Femur (tissue), 1 donor: ENCODE data around the gene ZFP3.
"Not testable (repeated sequence)": the region's sequence is repeated elsewhere in the genome, so short reads cannot be mapped to it uniquely, and the experiment has no call there.

ENCODE experiments used
- DNase-seq: peaks from one replicate; pipeline ENCODE4 v3.0.0-alpha.2; 2017

The ZFP3 gene

DNA sequence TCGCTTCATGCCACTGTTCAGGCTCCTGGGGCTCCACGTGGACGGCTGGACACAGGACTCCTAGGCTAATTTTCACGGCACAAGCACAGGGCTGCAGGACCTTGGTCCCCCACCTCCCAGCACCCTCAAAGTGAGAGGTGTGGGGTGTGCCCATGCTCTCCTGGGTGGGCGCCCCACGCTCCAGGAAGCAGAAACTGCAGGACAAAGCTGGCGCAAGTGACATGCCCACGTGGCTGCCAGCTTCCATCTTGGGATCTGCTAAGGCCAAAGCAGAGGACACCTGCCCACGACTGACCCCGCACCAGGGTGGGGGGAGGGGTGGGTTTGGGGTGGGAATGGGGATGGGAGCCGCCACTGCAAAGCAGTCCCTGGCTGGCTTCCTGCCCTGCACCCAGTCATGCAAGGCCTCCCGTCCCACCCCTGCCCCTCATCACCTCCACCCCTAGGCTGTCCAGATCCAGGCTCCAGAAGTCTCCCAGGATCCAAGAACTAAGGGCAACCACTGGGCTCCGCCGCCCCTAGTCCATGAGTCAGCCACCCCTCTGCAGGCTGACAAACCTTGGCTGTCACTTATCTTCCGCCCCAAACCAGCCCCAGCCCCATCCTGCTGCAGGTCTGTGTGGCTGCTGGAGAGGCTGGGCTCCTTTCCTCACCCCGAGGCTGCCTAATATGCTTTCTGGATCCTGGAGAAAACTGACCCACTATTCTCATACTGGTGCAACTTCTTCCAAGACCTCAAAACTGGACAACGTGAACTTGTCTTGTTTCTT, 48.6 kb downstream of the ZFP3 start:
- no peak for DNase-seq

DNA sequence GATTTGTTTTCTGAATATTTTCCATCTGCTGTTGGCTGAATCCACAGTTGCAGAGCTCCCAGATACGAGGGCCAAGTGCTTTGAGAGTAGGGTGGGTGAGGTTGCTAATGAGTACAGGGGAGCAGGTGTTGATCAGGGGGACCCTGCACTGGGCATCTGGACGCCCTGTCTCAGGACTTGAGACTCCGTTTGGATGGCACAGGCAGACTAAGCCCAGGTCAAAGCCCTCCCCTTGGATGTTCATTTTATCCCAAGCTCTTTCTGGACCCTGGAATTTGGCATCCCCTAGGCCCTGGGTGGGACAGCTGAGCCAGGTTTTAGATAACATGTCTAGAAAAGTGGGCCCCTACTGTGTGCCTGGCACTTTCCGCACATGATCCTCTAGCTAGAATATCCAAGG, 49.6 kb downstream of the ZFP3 start:
- DNase-seq = no peak

DNA sequence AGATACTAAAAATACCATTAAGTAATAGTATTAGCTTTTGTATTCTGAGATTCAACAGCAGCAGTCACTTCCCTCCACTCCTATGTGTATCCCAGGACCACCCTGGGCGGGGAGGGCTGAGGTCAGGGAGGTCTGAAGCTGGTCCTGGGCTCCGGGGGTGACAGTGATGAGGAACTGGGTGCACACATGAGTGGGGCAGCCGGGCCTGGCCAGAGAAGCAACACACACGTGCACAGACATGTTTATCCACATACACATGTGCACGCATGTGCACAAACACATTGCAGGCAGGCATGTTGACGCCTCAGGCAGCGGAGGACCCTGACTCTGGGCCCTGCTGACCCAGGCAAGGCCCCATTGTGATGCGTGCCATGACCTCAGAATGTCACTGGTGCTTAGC, 50.1 kb downstream of the ZFP3 start:
- not testable (repeated sequence) for DNase-seq

DNA sequence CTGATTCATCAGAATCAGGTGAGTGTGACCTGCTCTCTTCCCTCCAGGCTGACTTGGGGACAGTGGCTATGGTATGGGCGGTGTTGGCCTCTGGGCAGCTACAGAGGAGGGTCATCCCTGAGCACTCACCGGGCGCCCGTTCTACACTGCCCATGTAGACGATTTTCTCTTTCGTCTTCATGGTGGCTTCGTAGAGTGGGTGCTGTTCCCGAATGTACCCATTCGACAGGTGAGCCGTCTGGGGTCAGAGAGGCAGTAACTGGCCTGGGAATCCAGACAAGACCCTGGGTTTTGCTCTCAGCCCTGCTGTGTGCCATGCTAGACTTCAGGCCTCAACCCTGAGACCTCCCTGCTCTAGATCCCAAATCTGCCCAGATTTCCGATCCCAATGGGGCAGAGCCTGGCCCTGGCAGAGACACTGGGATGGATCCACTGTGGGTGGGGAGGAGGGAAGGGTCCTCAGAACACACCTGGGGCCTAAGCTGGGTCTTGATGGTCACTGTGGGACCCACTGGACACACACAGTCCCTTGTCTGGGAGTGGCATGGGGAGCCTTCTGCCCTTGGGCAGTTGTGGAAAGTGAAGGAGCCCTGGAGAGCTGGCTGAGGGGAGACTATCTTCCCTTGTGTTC, 50.8 kb downstream of the ZFP3 start:
- no peak for DNase-seq

DNA sequence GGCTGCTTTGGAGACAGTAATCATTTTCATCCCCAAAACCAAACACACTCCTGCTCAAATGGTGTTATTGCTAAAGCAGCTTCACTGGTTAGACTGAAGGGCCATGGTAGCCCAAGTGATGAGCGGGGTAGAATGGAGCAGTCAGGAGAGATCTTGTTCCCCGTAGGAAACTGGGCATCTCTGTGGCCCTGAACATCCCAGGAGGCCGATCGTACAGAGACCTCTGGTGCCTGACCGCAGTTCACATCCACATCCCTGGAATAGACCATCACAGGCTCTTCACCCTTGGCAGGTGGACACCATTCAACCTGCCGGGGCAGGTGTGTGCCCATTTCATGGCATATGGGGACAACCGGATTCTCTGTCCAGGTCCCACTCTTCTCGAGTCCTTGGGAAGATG, 51.5 kb downstream of the ZFP3 start:
- not testable (repeated sequence) for DNase-seq

DNA sequence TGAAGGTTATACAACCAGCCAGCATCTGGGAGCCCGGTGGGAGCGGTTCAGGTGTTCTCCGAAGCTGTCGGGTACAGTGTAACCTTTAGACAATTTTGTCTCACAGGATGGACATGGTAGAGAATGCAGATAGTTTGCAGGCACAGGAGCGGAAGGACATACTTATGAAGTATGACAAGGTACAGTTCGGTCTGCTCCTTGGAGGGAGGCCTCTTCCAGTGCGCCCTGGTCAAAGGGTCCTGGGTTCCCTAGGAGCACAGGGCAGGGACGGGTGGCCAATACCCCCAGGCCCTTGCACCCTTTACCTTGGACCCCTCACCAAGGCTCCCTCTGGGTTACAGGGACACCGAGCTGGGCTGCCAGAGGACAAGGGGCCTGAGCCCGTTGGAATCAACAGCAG, 52.0 kb downstream of the ZFP3 start:
- DNase-seq = not testable (repeated sequence)

DNA sequence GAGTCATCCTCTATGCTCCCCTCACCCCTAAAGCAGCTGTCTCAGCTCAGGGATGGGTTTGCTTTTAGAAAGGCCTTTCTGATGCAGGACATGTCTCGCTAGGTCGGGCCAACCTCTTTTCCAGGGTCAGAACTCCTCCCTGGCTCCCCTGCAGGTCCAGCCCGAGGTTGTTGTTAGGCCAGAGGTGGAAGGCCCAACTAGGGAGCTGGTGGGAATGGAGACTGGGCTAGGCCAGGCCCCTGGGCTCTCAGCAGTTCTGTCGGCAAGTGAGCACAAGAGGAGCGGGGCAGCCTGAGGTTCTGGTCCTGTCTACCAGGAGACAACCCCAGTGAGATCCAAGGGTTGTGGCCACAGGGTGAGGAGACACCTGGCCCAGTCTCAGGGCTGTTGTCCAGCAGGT, 52.4 kb downstream of the ZFP3 start:
- not testable (repeated sequence) for DNase-seq

DNA sequence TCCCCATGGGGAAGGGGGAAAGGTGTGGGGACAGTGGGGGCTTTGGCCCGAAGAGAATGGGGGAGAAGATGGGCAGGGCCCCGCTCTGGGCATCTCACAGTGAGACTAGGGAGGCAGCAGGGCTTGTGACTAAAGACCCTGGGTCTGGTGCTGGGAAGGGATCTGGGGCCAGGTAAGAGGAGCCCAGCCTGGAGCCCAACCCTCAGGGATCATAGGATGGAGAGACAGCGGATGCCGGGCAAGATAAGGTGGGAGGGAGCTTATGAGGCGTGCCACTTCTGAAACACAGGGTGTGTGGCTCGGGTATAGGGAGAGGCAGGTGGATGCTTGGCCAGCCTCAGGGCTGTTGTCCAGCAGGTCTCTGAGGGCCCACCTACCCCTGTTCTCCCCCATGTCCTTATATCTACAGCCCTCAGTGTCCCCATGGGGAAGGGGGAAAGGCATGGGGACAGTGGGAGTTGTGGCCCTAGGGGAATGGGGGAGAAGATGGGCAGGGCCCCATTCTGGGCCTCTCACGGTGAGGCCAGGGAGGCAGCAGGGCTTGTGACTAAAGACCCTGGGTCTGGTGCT, 53.0 kb downstream of the ZFP3 start:
- DNase-seq = no peak

DNA sequence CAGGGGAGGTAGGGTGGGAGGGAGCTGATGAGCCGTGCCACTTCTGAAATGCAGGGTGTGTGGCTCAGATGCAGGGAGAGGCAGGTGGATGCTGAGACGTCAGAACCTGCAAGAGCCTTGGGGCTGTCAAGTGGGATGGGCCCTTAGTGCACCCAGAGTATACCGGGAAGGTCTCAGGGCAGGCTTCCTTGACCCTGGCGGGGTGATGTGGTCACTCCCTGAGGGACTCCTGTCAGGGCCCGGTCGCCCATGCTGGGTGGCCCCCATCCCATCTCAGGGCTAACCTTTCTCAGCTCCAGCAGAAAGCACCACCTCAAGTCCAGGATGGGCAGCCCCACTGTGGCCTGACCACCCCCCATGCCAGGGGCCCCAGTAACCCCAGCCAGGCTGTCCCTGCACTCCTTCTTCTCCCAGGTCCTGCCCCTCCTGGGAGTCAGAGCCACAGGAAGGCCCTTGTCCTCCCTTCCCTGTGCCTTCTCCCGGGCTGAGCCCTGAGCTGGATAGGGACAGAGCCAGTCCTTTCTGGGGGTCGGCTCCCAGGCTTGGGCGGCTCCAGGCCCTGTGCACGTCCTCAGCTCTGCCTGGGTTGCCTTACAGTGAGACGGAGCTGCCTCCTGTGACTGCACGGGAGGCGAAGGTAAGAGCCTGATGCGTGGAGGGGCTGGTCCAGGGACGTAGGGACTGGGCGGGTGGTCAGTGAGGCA, 53.7 kb downstream of the ZFP3 start:
- DNase-seq = not testable (repeated sequence)

DNA sequence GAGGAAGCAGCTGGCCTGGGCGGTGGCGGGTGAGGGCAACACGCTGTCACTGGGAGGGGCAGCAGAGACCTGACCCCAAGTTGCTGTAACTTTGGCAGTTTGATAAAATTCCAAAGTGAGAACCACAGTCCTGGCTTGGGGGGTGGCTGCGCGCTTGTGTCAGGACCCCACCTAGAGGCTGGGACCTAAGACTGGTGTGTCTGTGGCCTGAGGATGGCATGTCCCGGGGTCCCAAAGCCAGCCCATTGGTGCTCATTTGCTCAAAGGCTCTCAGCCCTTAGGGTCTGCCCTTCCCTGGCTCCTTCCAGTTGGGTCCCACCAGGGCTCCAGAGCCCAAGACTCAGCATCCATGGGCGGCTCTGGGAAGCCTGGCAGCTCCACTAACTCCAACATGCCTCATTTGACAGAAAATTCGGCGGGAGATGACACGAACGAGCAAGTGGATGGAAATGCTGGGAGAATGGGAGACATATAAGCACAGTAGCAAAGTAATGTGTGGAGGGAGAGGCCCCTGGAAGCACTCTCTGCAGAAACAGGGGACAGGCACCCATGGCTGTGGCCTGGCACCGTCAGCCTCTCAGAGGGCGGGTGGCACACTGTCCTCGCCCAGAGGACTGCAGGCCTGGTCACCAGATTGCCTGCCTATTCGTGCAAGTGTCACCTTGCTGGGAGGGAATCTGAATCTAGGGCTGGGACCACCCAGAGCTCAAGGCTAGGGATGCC, 54.4 kb downstream of the ZFP3 start:
- not testable (repeated sequence) for DNase-seq

DNA sequence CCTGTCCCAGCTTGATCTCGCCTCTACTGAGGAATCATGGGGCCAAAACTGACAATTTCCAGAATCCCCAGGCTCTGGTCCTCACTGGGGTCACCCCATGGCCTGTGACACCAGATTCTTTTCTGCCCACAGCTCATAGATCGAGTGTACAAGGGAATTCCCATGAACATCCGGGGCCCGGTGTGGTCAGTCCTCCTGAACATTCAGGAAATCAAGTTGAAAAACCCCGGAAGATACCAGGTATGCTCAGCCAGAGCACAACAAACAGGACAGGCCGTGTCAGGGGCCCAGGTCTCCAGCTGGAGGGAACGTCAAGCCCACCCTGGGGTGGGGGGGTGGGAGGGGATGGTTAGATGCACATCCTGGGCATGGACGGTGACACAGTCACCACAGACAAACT, 55.0 kb downstream of the ZFP3 start:
- DNase-seq = no peak

DNA sequence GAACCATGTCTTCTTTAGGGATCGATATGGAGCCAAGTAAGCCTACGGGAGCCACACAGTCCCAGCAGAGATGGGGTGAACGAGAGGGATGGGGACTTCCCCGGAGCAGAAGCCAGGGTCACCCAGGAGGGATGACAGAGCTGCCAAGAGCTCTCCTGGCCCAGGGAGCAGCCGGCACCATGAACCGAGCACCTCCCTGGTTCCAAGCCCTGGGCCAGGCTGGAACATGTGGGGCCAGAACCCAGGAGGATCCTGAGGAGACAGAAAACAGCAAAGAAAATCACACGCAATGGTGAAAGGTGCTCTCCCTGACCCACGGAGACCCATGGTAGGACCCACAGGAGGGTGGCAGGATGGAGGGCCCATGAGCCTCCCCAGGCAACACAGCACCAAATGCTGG, 55.7 kb downstream of the ZFP3 start:
- not testable (repeated sequence) for DNase-seq

DNA sequence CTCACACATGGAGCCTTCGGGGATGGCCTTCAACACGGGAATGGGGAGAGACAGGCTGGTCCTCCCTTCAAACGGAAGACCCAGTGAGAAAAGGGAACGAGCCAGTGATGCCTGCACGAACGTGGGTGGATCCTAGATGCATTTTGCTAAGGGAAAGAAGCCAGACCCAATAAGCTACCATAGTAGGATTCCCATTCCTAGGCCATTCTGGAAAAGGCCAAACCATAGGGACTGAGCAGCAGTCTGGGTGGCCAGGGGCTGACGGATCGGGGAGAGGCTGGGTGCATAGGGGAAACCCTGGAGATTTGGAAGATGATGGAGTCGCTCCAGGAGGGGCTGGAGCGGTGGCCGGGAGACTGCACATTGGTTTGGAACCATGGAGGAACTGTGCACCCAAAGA, 56.3 kb downstream of the ZFP3 start:
- not testable (repeated sequence) for DNase-seq

DNA sequence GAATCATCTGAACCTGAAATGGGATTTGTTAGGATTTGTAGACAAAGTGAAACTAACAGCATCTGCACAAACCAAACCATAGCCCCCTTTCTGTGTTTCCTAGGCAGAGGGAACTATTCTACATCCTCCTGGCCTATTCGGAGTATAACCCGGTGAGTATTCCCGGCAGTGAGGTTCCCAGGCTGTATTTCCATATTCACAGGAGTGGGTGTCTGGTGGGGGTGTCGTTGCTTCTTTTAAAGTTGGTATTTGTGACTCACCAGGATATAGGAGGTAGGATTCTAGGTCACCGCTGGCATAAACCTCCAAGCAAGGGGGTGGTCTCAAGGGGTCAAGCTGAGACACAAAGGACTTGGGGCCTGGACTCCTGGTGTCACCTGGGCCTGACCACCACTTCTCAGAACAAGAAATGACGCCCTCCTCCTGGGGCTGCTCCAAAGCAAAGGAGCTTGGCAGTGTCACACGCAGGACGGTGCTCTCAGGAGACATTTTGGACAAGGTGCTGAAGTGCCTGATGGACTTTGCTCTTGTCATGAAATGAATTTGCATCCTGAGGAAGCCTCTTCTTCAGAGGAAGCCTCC, 57.0 kb downstream of the ZFP3 start:
- not testable (repeated sequence) for DNase-seq

DNA sequence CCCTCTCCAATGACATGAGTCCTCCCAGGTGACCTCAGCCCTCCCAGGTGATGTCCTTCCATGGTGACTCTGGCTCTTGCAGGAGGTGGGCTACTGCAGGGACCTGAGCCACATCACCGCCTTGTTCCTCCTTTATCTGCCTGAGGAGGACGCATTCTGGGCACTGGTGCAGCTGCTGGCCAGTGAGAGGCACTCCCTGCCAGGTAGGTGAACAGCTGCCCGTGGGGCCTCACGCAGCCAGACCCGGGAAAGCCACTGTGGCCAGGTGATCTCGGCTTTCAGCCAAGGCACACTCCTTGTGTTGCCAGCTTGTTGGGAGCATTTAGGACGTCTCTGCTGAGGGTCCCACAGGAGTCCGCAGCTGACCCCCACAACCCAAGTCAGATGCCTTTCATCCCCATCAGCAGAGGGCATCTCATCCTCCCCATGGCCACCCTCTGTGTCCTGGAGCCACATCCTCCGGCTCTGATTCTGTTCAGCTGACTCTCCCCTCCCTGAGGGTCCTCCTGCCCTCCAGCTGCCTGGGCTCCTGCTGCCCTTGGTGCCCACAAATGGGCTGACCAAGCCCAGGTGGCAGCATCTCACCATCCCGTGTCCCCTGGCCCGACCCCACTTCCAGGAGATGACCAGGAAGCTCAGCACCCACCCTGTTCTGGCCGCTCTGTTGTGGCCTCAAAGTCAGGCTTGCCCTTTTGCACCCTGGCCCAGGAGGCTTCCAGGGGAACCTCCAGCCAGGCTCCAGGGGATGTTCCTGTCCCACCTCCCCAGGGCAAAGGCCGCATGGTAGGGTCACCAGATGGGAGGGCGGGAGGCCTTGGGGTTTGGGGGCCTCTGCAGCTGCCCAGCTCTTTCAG, 57.7 kb downstream of the ZFP3 start:
- no peak for DNase-seq

DNA sequence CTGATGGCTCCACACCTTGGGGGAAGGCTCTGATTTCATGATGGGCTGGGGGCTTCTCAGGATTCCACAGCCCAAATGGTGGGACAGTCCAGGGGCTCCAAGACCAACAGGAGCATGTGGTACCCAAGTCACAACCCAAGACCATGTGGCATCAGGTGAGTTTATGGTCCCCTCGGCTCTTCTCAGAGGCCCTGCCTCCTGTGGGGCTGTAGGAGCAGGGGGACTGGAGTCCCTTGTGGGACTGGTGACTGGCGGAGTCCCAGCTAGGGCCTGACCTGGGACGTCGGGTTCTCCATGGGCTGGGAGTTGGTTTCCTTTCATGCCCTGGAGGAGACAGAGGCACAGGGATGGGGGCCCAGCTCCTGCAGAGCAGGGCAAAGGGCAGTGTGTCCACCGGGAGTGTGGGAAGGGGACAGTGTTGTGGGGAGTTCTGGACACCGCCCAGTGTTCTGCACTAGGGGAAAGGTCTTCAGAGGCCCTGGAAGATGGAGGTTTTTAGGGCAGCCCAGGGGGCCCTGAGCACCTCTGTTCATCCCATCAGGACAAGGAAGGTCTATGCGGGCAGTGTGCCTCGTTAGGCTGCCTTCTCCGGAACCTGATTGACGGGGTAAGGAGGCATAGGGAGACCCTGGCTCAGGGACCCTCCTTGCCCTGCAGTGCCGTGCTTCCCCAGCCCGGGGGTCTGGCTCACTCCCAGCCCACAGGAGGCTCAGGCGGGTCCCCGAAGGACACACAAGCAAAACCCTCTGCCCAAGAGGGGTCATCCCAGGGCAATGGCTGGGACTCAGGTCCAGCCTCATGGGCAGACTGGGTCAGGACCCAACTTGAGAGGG, 58.5 kb downstream of the ZFP3 start:
- DNase-seq = not testable (repeated sequence)

DNA sequence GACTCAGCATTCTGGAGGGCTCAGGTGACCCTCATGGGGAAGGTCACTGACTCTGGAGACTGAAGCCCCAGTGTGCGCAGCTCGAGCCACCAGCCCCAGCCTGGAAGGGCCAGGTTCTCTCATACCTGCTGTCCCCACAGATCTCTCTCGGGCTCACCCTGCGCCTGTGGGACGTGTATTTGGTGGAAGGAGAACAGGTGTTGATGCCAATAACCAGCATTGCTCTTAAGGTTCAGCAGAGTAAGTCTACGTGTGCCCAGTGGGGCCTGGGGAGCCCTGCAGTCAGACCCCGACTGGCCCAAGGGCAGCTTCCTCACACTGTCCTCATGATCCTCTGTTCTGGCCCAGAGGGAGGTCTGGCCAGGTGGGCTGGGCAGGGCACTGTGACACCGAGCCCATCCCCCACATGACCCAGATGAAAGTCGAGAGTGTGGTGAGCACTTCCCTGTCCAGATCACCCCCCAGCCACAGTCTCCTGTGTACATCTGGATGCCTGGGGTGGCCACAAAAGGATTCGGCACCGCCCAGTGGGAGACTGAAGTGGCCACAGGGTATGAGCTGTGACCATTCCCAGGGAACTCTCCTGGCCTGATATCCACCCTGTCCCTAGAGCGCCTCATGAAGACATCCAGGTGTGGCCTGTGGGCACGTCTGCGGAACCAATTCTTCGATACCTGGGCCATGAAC, 59.4 kb downstream of the ZFP3 start:
- DNase-seq = not testable (repeated sequence)

DNA sequence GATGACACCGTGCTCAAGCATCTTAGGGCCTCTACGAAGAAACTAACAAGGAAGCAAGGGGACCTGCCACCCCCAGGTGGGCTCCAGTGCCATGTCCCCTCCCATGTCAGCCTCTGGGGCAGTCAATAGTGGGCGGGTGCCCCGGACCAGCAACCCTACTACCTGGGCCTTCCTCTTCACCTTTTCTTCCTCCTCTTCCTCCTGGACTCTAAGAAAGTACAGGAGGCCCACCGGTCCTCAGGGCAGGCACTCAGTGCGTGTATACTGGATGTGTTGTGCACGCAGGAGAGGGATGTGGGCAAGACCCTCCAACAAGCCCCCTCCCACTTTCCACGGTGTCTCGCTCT, 59.9 kb downstream of the ZFP3 start:
- not testable (repeated sequence) for DNase-seq

DNA sequence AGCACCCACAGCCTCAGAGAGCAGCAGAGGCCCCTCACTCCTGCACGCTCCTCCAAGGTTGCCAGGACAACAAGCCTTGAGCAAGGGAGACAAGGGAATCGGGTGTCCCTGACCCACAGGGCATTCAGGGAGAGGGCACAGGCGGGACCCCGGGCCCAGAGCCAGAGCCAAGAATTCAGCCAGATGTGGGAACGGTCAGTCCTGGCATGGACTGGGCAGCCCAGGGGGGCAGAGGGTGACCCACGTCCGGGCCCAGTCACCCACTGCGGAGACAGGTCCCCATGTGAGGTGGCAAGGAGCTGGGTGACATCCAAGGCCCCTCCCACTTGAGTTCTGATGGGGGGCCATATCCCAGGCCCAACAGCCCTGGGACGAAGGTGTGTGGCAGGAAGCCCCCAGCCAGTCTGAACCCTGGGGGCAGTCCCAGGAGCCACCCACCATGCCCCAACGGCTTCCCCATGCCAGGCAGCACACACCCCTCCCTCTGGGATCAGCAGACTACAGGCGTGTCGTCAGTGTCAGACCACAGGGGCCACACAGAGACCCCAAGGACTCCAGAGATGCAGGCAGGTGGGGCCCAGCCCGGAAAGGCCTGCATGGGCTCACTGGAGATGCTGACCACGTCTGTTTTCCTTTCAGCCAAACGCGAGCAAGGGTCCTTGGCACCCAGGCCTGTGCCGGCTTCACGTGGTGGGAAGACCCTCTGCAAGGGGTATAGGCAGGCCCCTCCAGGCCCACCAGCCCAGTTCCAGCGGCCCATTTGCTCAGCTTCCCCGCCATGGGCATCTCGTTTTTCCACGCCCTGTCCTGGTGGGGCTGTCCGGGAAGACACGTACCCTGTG, 60.6 kb downstream of the ZFP3 start:
- no peak for DNase-seq
